Endodermal cell (in vitro differentiated cells): ENCODE measurements around the gene VCAM1. TPM values are rescaled to one million over a fixed set of nuclear protein-coding genes. Genes with fewer than 3 reads are reported as not detected.

Source experiments
- DNase-seq: peaks from one replicate; pipeline ENCODE4 v3.0.0-alpha.2; 2017
- H3K27ac ChIP-seq: 2 replicates; pipeline ENCODE4 v1.5.1; 2013; ENCODE audit warnings: mild to moderate bottlenecking, low read depth, low read length, moderate library complexity
- H3K27me3 ChIP-seq: 2 replicates; pipeline ENCODE4 v1.6.1; 2013; ENCODE audit warnings: mild to moderate bottlenecking, low read length, moderate library complexity; ENCODE audit not compliant: insufficient read depth, control insufficient read depth, poor library complexity, severe bottlenecking
- H3K36me3 ChIP-seq: 2 replicates; pipeline ENCODE4 v1.7.0; 2013; ENCODE audit warnings: mild to moderate bottlenecking, low read length, moderate library complexity; ENCODE audit not compliant: control insufficient read depth, insufficient read depth
- H3K4me1 ChIP-seq: one replicate; pipeline ENCODE4 v1.7.0; 2013; ENCODE audit warnings: low read length; ENCODE audit not compliant: control insufficient read depth, insufficient read depth
- H3K4me3 ChIP-seq: 2 replicates; pipeline ENCODE4 v1.5.1; 2013; ENCODE audit warnings: mild to moderate bottlenecking, low read length, moderate library complexity
- H3K9ac ChIP-seq: 2 replicates; pipeline ENCODE4 v1.6.1; 2013; ENCODE audit warnings: mild to moderate bottlenecking, low read length, moderate library complexity; ENCODE audit not compliant: poor library complexity, severe bottlenecking; ENCODE audit errors: extremely low read depth
- H3K9me3 ChIP-seq: 2 replicates; pipeline ENCODE4 v1.6.1; 2013; ENCODE audit warnings: mild to moderate bottlenecking, low read length, moderate library complexity; ENCODE audit not compliant: control insufficient read depth
- H3K27ac Mint-ChIP-seq: 2 replicates; pipeline ENCODE4 v1.8.0; 2020; ENCODE audit warnings: mixed read lengths
- H3K27me3 Mint-ChIP-seq: 2 replicates; pipeline ENCODE4 v1.8.0; 2021; ENCODE audit warnings: mild to moderate bottlenecking, mixed read lengths; ENCODE audit not compliant: insufficient read depth
- H3K36me3 Mint-ChIP-seq: 2 replicates; pipeline ENCODE4 v1.8.0; 2020; ENCODE audit warnings: low read depth, mixed read lengths
- H3K4me1 Mint-ChIP-seq: 2 replicates; pipeline ENCODE4 v1.8.0; 2020; ENCODE audit warnings: mixed read lengths
- H3K4me3 Mint-ChIP-seq: 2 replicates; pipeline ENCODE4 v1.8.0; 2020; ENCODE audit warnings: mild to moderate bottlenecking, moderate library complexity, mixed read lengths
- H3K9me3 Mint-ChIP-seq: 2 replicates; pipeline ENCODE4 v1.8.0; 2020; ENCODE audit warnings: mild to moderate bottlenecking, mixed read lengths
- CTCF ChIP-seq: fragments of 200-600 bp; sonication (generic); conservative IDR thresholded peaks from 2 replicates; pipeline ENCODE4 v1.5.0; 2021; ENCODE audit warnings: antibody characterized with exemption, mild to moderate bottlenecking
- WGBS, 2 experiments: methylation state at CpG; one replicate each; pipeline versions ENCODE4 v1.1.5 to v1.1.7; 2013; ENCODE audit warnings: missing lambda C conversion rate in 2 of 2, mixed read lengths in 1 of 2; ENCODE audit not compliant: insufficient coverage in 1 of 2, insufficient read length in 1 of 2; 5-methylcytosine and 5-hydroxymethylcytosine counted together
- total RNA-seq, 2 donors: library from RNA; stranded (reverse); fragmentation: NEBNext Ultra II Directional in 1 of 2; extraction: Animal tissue kit (Norgen Biotek cat#: 25700) in 1 of 2; gene quantifications; 2 replicates in 1 of 2; 3 replicates in 1 of 2; pipeline ENCODE4 v1.2.1, GENCODE V29; 2021

Gene VCAM1
- total RNA-seq, 2 donors from 2014 or later, result 1.4 to 1.7 TPM

- no peak for DNase-seq
- Histone ChIP-seq H3K36me3 (peaks cover 56% of the 10 kb centered on the region), H3K9me3 (peaks cover 7% of the 10 kb centered on the region), H3K27me3 (no peaks in the 10 kb centered on the region), H3K27ac (no peak overlapping the region), H3K4me1 (no peaks in the 10 kb centered on the region), H3K9ac (no peak overlapping the region), H3K4me3 (no peak overlapping the region)
- no peaks in the 10 kb centered on the region for H3K27me3 Mint-ChIP-seq
- H3K4me1 Mint-ChIP-seq, result peaks cover 27% of the 10 kb centered on the region
- no peaks in the 10 kb centered on the region for H3K36me3 Mint-ChIP-seq
- WGBS, 2 experiments, result 90 to 100% methylated on average over 2 to 6 of the region's 6 CpGs
- TF ChIP-seq CTCF, result no peak
- H3K27ac Mint-ChIP-seq, result no peak overlapping the region
- no peak overlapping the region for H3K4me3 Mint-ChIP-seq
- no peaks in the 10 kb centered on the region for H3K9me3 Mint-ChIP-seq
Observed at GRCh38 chr1:100731309-100731708, 11.8 kb downstream of the VCAM1 start.

- Histone ChIP-seq H3K9ac (no peak overlapping the region), H3K27me3 (no peaks in the 10 kb centered on the region), H3K27ac (no peak overlapping the region), H3K4me1 (no peaks in the 10 kb centered on the region), H3K9me3 (peaks cover 7% of the 10 kb centered on the region), H3K4me3 (no peak overlapping the region), H3K36me3 (peaks cover 53% of the 10 kb centered on the region)
- no peak for TF ChIP-seq CTCF
- H3K4me3 Mint-ChIP-seq, result no peak overlapping the region
- no peak for DNase-seq
- H3K27me3 Mint-ChIP-seq, result no peaks in the 10 kb centered on the region
- WGBS, 2 experiments, result 94 to 100% methylated on average over 1 of the region's 1 CpG
- peaks cover 27% of the 10 kb centered on the region for H3K4me1 Mint-ChIP-seq
- no peaks in the 10 kb centered on the region for H3K36me3 Mint-ChIP-seq
- no peak overlapping the region for H3K27ac Mint-ChIP-seq
- no peaks in the 10 kb centered on the region for H3K9me3 Mint-ChIP-seq
Observed at GRCh38 chr1:100731758-100732157, 12.2 kb downstream of the VCAM1 start.

GRCh38 chr1:100734676-100735075 lies 15.1 kb downstream of the VCAM1 start:
- Mint-ChIP-seq H3K9me3 (no peaks in the 10 kb centered on the region), H3K4me1 (peaks cover 27% of the 10 kb centered on the region), H3K36me3 (no peaks in the 10 kb centered on the region), H3K27me3 (no peaks in the 10 kb centered on the region), H3K4me3 (no peak overlapping the region), H3K27ac (no peak overlapping the region)
- H3K4me1 ChIP-seq, result no peaks in the 10 kb centered on the region
- H3K9ac ChIP-seq, result no peak overlapping the region
- WGBS, 2 experiments, result 94 to 96% methylated on average over 2 to 3 of the region's 3 CpGs
- no peak for TF ChIP-seq CTCF
- H3K4me3 ChIP-seq, result peak overlapping the region; percentile 7
- H3K27me3 ChIP-seq, result no peaks in the 10 kb centered on the region
- H3K9me3 ChIP-seq, result peaks cover 7% of the 10 kb centered on the region
- no peak overlapping the region for H3K27ac ChIP-seq
- H3K36me3 ChIP-seq, result peaks cover 44% of the 10 kb centered on the region
- no peak for DNase-seq
